Mucosa of rectum (tissue), 2 donors: Measurements from ENCODE around the gene LIX1L.

Experiments used
- H3K27ac ChIP-seq, 2 donors: one replicate each; pipeline ENCODE4 v1.7.0; 2013; ENCODE audit warnings: inconsistent platforms in 2 of 2, low read depth in 2 of 2, low read length in 2 of 2
- H3K27me3 ChIP-seq, 2 donors: one replicate each; pipeline ENCODE4 v1.7.0; 2013; ENCODE audit warnings: low read length in 2 of 2; ENCODE audit not compliant: control insufficient read depth in 2 of 2, insufficient read depth in 2 of 2
- H3K36me3 ChIP-seq, 2 donors: one replicate each; pipeline ENCODE4 v1.7.0; 2013; ENCODE audit warnings: low read length in 2 of 2; ENCODE audit not compliant: control insufficient read depth in 2 of 2, insufficient read depth in 2 of 2
- H3K4me1 ChIP-seq, 2 donors: one replicate each; pipeline ENCODE4 v1.7.0; 2013; ENCODE audit warnings: low read length in 2 of 2, mild to moderate bottlenecking in 1 of 2; ENCODE audit not compliant: control insufficient read depth in 2 of 2, insufficient read depth in 2 of 2
- H3K4me3 ChIP-seq, 2 donors: one replicate each; pipeline ENCODE4 v1.7.0; 2013; ENCODE audit warnings: low read length in 2 of 2
- H3K9ac ChIP-seq, 2 donors: one replicate each; pipeline ENCODE4 v1.7.0; 2013; ENCODE audit warnings: low read length in 2 of 2, low read depth in 1 of 2, mild to moderate bottlenecking in 1 of 2
- H3K9me3 ChIP-seq, 2 donors: one replicate each; pipeline ENCODE4 v1.7.0; 2013; ENCODE audit warnings: low read length in 2 of 2; ENCODE audit not compliant: control insufficient read depth in 2 of 2
- donor health status: healthy.
- donor health status: Normal muscosa, but diverticular disease.

LIX1L gene

DNA sequence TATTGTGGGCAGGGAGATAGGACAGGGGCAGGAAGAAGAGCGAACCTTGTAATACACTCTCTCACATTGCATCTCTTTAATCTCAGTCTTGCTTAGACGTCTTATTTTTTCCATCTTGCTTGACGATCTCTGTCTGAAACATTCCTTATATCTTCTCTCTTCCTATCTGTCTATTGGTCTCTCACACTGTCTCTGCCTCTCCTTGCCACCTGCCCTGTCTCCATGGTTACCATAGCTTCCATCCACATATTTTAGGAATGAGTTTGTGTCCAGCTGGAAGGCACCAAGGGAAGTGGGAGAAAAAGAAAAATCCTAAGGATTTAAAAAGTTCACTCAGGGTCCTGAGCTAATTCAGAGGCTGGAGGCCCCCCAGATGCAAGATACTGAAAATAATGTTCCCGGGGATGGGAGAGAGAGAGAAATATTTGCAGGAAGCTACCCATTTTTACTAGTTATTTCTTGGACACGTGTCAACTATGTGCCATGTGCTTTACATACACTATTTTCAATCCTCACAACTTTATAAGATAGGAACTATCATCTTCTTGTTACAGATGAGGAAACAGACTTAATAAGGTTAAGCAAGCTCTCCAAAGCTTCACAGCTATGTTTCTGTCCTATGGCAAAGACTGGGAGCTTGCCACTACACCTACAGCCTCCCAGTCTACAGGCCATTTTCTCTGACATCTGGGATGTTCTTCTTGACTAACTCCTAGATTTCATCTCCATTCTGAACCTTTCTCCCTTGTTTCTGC lies 5.6 kb upstream of the LIX1L start:
- H3K36me3 ChIP-seq, result no peaks in the 10 kb centered on the region
- peaks cover 14 to 34% of the 10 kb centered on the region in 2 donors for H3K27me3 ChIP-seq
- H3K9ac ChIP-seq, result peak overlapping the region in 1 of 2 donors; percentile 84
- H3K4me3 ChIP-seq, result peak overlapping the region; percentile 85 to 95
- peak overlapping the region; percentile 69 to 83 for H3K27ac ChIP-seq
- H3K9me3 ChIP-seq, result no peaks in the 10 kb centered on the region
- H3K4me1 ChIP-seq, result peaks cover 27 to 49% of the 10 kb centered on the region in 2 donors

DNA sequence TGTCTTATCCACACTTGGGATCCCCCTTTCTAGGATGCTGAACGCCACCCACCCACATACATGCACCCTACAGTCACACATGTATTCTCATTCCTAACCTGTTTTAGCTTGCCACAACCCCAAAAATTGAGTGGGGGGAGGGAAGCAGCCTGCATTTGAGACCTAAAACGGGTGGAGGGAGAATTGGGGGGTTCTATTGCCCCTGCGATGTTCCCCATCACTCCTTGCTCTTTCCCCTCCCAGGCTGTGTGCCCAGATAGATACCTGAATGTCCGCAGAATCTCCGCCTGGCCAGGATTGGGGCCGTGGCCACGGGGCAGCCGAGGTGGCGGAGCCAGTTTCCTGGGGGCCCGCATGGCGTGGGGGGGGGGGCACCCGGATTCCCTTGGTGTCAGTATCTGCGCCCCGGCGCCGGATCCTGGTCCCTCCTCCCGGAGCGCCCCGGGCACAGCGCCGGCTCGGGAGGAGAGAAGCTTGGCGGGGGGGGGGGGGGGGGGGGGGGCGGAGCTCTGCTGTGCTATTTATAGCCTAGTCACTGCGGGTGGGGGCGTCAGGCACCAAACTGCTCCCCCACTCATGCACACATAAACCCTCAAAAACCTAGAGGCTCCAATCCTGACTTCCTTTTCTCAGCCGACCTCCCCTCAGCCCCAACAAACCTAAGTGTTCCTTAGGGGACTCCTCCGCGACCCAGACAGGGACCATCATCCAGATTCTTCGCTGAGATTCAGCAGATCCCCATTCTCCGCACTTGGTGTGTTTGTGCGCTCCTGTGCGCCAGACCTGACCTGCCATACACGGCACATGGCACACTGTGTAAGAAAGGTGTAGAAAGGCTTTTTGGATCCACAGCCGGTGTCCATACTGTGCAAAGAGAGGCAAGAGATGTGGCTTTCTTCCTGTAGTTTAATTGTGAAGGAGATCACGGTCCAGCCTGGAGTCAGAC lies 4.6 kb upstream of the LIX1L start:
- H3K27ac ChIP-seq, result peak overlapping the region; percentile 34 to 39
- H3K4me3 ChIP-seq, result peak overlapping the region; percentile 77 to 78
- peaks cover 14 to 34% of the 10 kb centered on the region in 2 donors for H3K27me3 ChIP-seq
- peak overlapping the region; percentile 35 to 64 for H3K9ac ChIP-seq
- peaks cover 29 to 54% of the 10 kb centered on the region in 2 donors for H3K4me1 ChIP-seq
- H3K9me3 ChIP-seq, result no peaks in the 10 kb centered on the region
- no peaks in the 10 kb centered on the region for H3K36me3 ChIP-seq

DNA sequence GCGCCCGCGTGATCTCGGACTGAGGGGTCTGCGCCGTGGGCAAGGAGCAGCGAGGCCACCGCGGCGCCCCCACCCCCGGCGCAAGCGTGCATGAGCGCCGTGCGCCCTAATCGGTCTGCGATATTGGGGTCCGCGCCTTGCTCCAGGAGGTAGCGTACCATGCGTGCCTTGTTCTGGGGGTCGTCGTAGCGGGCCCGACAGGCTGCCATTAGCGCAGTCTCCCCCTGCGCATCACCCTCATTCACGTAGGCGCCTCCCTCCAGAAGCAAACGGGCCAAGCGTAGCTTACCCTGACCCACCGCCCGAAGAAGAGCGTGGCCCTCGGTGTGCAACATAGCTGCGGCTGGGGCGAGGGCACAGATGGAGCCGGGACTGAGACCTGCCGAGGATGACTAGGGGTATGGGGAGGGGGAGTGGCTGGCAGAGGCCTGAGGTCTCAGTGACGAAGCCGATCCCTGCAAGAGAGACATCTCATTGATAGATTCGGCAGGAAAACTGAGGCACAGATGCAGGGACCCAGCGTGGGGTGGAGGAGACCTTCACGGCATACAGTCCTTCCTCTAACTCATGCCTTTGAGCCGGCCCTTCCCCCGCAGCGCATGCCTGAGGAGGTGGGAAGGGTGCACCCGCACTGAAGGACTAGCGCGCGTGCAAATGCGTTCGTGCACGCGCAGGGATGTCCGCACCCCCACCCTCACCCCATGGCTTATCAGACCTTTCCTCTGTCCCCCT lies 3.8 kb upstream of the LIX1L start:
- H3K36me3 ChIP-seq, result no peaks in the 10 kb centered on the region
- peaks cover 14 to 34% of the 10 kb centered on the region in 2 donors for H3K27me3 ChIP-seq
- peaks cover 35 to 58% of the 10 kb centered on the region in 2 donors for H3K4me1 ChIP-seq
- H3K4me3 ChIP-seq, result peak overlapping the region; percentile 77 to 78
- H3K27ac ChIP-seq, result peak overlapping the region in 1 of 2 donors; percentile 39
- no peaks in the 10 kb centered on the region for H3K9me3 ChIP-seq
- H3K9ac ChIP-seq, result peak overlapping the region; percentile 64 to 74

DNA sequence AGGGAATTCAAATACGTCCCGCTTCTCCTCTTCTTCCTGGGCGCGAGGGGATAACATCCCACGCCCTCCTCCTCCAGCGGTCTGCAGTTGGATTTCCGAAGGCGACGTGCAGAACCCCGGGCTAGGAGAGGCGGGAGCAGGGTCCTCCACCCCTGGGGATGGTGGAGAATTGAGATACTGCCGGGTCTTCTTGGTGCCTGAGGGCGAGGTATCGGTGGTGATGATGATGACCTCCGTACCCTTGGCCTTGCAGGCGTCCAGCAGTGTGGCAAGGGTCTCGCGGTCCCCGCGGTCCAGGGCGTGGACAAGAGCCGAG lies 3.2 kb upstream of the LIX1L start:
- Histone ChIP-seq H3K9me3 (no peaks in the 10 kb centered on the region), H3K4me1 (peaks cover 35 to 64% of the 10 kb centered on the region in 2 donors), H3K27ac (peak overlapping the region; percentile 61 to 78), H3K27me3 (peaks cover 14 to 34% of the 10 kb centered on the region in 2 donors), H3K9ac (peak overlapping the region; percentile 64 to 74), H3K4me3 (peak overlapping the region; percentile 77 to 78), H3K36me3 (no peaks in the 10 kb centered on the region)

DNA sequence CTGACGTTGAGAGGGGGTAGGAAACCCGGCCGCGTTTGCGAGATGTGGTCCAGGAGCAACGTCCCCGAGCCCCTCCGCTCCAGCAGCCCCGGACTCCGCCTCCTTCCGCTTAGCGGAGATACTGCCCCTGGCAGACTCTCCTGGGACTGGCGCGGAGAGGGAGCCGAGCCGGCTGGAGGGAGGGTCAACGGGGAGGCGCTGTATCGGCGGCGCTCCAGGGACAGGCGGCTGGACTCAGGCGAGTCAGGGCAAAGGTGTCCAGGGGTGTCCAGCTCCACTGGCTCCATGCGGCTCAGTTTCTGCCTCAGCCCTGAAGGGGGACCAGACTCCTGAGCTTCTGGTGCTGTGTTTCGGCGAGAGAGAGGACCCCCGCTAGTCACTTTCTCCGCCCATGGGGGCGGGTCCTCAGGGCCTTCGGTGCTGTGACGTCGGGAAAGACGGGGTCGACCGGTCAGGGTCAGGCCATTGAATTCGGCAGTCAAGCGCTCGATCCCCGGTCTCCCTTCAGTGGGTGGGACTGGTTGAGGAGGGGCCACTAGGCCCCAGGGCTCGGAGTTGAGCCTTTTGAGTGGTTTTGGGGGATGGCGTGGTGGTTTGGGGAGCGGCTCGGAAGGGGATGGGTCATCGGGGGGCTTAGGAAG lies 2.8 kb upstream of the LIX1L start:
- Histone ChIP-seq H3K9me3 (no peaks in the 10 kb centered on the region), H3K36me3 (no peaks in the 10 kb centered on the region), H3K4me1 (peaks cover 36 to 67% of the 10 kb centered on the region in 2 donors), H3K27me3 (peaks cover 14 to 34% of the 10 kb centered on the region in 2 donors), H3K27ac (peak overlapping the region; percentile 61 to 78), H3K9ac (peak overlapping the region; percentile 64 to 74), H3K4me3 (peak overlapping the region; percentile 77 to 78)

DNA sequence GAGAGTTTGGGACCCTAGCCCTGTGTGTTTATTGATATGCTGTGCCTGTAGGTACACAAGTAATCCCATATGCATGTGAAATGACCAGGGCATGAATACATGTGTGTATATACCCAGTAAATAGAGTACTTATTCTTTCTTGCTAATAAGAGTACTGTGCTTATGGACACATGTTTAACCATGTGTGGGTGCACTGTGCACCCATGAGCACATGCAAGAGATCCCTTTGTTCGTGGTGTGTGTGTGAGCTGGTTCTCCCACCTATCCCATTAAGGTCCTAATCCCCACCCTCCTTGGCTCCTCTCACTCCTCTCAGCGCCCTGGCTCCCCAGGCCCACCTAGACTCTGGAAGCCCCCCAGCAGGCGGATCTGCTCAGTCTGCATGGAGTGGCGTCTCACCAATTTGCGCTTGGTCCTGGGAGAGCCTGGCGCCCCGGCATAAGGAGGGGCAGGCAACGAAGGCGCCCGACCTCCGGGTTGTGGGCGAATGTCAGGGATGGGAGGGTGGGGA lies 2.2 kb upstream of the LIX1L start:
- Histone ChIP-seq H3K9me3 (no peaks in the 10 kb centered on the region), H3K4me1 (peaks cover 38 to 63% of the 10 kb centered on the region in 2 donors), H3K4me3 (peak overlapping the region; percentile 77 to 78), H3K27ac (peak overlapping the region in 1 of 2 donors; percentile 78), H3K36me3 (no peaks in the 10 kb centered on the region), H3K27me3 (peaks cover 14 to 34% of the 10 kb centered on the region in 2 donors), H3K9ac (no peak overlapping the region)

DNA sequence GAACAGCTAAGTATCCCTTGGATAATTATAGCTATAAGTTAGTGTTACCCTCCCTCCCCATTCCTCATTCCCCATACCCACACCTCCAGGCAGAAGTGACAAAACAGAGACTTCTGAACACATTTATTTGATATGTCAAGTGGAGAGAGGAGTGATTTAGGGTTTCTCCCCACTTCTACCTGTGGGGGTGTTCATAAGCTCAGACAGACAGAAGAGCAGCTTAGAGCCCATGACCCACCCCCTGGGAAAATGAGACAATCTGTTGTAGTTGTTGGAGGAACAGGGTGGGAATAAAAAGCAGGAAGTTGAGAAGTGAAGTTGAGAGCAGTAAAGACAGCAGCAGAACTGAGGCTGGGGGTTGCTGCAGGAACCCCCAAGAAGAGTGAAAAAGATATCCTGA lies 1.5 kb upstream of the LIX1L start:
- Histone ChIP-seq H3K27me3 (peaks cover 14 to 34% of the 10 kb centered on the region in 2 donors), H3K4me3 (no peak overlapping the region), H3K27ac (no peak overlapping the region), H3K36me3 (no peaks in the 10 kb centered on the region), H3K9me3 (no peaks in the 10 kb centered on the region), H3K4me1 (peaks cover 38 to 67% of the 10 kb centered on the region in 2 donors), H3K9ac (no peak overlapping the region)

DNA sequence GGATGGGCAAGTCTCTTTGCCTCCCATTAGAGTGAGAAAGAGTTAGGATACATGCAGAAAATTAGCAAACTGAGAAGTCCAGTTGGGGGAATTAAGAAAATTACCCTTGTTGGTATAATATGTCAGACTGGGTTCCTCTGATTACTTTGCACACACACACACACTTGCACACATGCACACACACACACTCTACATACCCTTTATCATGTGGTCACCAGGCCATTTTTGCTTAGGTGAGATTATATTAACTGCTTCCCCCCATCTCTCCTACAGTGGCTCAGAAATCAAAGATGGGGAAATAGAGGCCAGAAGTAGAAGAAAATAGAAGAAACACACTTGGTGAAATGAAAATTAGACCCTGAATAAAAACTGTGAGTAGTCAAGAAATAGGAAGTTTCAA lies 917 bp upstream of the LIX1L start:
- Histone ChIP-seq H3K4me3 (peak overlapping the region in 1 of 2 donors; percentile 79), H3K4me1 (peaks cover 41 to 63% of the 10 kb centered on the region in 2 donors), H3K27ac (no peak overlapping the region), H3K36me3 (no peaks in the 10 kb centered on the region), H3K9me3 (no peaks in the 10 kb centered on the region), H3K27me3 (peaks cover 14 to 34% of the 10 kb centered on the region in 2 donors), H3K9ac (no peak overlapping the region)

DNA sequence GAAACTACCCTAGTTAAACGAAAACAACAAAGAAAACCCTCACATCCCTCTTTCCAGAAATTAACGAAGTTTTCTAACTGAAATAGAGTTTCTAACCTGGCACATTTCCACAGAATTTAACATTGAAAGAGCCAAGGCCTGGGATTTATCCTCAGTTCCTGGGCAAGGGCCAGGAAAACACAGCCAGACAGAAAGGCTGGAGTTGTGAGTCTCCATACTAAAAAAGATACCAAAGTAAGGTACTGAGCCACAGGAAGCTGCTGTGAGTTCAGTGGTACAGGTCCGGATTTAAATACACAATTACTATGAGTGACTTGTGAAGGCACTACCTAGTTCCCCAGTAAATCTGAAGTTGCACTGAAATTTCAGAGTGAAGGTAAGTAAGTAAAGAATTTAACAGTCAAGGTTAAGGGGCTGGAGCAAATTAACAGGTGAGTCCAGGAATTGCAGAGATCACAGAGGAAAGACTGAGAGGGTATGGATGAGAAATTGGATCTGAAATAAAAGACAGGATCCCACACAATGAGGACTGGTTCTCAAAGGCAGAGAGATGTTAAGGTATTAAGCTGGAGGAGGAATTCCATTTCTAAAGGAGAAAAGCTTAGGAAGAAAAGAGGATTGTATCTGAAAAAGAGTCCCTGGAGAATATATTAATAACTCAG lies 905 bp downstream of the LIX1L start:
- Histone ChIP-seq H3K4me3 (peak overlapping the region; percentile 63 to 79), H3K27me3 (peaks cover 11 to 23% of the 10 kb centered on the region in 2 donors), H3K4me1 (peaks cover 30 to 46% of the 10 kb centered on the region in 2 donors), H3K36me3 (no peaks in the 10 kb centered on the region), H3K9me3 (no peaks in the 10 kb centered on the region), H3K27ac (peak overlapping the region; percentile 70 to 85), H3K9ac (peak overlapping the region; percentile 57 to 68)
